Stimulated activated CD4-positive, alpha-beta T cell treated with anti-CD3 and anti-CD28 coated beads, Interleukin-15, amount 100 ng/mL, for 24 hours (primary cell): ENCODE measurements around the gene IFNLR1.

Experiments
- DNase-seq: peaks from one replicate; pipeline ENCODE4 v3.0.0-alpha.2; 2020

Gene IFNLR1

DNA sequence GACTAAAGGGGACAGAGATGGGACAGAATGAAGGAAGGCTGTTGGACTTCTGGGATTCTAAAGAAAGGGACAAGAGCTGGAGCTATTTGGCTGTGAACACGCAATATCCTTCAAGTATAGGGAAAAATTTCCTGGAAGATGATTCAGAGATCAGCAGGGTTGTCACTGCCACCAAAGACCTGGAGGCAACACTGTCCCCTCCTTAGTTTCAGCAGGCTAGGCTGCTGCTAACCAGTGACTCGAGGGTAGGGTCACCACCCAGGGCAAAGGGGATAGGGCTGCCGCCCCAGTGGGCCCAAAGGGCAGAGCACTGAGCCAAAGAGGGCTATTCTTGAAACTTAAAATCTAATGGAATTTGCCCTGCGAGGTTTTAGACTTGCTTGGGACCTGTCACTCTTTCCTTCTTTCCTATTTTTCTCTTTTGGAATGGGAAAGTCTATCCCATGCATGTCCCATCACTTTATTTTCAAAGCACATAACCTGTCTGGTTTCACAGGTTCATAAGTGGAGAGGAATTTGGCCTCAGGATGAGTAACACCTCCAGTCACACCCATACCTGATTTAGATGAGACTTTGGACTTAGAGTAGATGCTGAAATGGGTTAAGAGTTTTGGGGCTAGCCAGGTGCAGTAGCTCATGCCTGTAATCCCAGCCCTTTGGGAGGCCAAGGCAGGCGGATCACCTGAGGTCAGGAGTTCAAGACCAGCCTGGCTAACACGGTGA lies 11.9 kb downstream of the IFNLR1 start:
- DNase-seq: no peak

DNA sequence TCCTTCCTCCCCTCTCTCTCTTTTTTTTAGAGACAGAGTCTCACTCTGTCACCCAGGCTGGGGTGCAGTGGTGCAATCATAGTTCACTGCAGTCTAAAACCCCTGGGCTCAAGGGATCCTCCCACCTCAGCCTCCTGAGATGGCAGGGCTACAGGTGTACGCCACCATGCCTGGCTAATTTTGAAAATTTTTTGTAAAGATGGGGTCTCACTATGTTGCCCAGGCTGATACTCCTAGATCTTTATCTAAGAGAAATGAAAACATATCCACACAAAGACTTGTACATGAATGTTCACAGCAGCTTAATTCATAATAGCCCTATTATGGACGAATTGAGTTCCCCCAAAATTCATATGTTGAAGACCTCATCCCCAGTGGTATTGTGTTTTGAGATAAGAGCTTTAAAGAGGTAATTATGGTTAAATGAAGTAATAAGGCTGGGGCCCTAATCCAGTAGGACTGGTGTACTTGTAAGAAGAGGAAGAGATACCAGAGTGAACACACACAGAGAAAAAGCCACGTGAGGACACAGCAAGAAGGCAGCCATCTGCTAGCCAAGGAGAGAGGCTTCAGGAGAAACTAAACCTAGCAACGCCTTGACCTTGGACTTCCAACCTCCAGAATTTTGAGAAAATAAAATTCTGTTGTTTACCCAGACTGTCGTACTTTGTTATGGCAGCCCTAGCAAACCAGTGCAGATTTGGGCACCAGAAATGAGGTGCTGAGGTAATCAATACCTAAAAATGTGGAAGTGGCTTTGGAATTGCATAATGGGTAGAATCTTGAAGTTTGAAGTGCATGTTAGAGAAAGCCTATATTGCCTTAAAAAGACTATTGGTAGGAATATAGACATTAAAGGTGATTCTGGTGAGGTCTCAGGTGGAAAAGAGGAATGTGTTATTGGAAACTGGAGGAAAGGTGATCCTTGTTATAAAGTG lies 13.2 kb downstream of the IFNLR1 start:
- no peak for DNase-seq

DNA sequence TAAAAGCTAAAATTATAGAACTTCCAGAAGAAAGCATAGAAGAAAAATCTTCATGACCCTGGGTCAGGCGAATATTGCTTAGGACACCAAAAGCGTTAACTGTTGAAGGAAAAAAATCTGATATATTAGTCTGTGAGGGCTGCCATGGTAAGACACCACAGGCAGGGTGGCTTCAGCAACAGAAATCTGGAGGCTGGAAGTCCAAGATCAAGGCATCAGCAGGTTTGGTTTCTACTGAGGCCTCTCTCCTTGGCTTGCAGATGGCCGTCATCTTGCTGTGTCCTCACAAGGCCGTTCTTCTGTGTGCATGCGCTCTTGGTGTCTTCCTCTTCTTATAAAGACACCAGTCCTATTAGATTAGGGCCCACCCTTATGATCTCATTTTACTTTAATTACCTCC lies 14.5 kb downstream of the IFNLR1 start:
- DNase-seq: no peak

DNA sequence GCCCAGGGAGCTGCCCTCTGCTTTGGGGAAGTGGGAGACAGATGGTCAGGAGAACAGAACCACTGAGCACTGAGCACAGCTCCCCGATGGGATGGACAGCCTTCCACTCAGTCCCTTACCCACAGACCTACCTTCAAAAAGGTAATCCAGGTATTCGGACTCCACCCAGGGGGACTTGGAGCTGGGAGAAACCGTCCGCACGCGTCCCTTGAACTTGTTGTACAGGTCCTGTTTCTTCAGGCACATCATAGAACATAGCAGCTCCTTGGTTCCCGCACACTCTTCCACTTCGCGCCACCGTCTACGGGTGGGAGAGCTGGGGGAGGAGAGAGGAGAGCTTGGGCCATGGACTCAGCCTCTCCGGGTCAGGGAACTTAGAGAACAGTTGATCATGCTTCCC lies 17.8 kb downstream of the IFNLR1 start:
- no peak for DNase-seq

DNA sequence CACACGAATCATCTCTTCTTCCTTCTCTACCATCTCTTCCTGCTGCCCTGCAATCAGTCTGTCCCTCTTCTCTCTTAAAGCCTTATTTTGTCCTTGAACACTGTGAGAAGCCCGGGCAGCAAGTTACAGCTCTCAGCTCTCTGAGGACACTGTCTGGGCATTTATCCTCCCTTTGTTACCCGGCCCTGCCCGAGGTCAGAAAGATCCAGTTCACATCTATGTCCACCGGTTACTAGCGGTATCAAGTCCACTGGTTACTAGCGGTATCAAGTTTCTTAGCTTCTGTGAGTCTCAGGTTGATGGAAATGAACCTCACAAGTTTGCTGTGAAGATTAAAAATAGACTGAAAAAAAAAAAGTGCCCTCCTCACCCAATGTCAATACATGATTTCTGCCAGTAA lies 18.8 kb downstream of the IFNLR1 start:
- no peak for DNase-seq

DNA sequence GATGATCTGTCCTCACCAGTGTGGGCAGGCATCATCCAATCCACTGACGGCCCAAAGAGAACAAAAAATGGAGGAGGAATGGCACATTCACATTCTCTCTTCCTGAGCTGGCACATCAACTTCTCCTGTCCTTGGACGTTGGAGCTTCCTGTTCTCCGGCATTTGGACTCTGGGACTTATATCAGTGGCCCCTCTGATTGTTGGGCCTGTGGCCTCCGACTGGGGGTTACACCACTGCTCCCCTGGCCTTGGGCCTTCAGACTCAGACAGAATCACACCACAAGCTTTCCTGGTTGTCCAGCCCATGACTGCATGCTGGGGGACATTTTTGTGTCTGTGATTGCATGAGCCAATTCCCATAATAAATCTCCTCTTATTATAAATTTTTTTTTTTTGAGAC lies 20.1 kb downstream of the IFNLR1 start:
- DNase-seq: no peak

DNA sequence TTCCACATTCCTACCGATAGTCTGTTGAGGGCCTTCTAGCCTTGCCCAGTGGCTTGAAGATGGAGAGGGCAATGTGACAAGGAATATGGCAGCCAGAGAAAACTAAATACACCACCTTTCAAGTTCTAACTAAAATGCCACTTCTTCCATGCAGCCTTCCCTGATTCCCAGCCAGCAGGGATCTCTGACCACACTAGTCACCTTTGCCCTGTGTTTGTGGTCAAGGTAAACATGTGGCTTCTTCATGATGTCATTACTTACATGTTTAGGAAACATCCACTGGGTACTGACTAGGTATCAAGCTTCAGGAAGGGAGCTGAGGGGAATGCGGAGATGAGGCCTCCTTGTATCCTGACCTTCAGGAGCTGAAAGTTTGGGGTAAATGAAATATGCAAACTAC lies 21.6 kb downstream of the IFNLR1 start:
- no peak for DNase-seq

DNA sequence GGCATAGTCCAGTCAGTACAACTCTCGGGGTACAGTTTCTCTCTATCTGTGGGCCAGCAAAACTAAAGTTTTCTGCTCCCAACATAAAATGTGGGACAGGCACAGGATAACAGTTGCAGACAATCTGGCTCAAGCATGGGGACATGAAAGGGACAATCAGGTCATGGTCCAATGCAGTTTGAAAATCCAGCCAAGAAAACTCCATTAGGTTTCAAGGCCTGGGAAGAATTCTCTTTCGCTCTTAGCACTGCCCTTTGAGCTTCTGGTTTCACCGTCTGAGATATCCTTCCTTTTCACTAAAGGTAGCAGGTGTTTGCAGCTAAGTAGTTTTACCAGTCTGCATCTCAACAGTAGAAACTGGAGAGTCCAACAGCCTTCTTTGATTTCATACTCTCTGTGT lies 23.1 kb downstream of the IFNLR1 start:
- DNase-seq: no peak

DNA sequence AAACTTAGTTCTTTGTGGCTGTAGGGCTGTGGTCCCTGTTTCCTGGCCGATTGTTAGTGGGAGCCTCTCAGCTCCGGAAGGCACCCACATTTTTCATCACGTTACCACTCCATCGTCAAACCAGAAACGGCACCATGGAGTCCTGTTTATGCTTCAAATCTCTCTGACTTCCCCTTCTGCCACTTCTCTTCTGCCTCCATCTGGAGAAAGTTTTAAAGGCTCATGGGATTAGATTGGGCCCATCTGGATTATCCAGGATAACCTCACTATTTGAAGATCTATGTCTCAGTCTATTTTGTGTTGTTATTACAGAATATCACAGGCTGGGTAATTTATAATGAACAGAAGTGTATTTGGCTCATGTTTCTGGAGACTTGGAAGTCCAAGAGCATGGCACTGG lies 24.9 kb downstream of the IFNLR1 start:
- DNase-seq: no peak

DNA sequence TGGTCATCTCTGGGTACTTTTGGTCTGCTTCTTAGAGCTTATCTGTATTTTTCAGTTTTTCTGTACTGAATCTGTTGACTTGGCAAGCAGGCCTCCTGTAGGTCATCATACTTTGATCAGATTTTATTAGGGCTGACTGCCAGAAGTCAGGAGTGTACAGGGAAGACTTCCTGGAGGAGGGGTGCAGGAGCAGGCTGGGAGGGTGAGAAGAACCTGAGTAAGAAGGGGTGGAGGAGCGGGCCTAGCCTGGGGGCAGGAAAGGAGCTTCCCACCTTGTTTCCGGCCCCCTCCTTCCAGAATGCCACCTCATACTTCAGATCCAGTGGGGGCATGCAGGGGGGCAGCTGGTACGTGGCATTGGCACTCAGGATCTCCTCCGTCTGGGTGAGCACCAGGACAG lies 25.8 kb downstream of the IFNLR1 start:
- DNase-seq: no peak

DNA sequence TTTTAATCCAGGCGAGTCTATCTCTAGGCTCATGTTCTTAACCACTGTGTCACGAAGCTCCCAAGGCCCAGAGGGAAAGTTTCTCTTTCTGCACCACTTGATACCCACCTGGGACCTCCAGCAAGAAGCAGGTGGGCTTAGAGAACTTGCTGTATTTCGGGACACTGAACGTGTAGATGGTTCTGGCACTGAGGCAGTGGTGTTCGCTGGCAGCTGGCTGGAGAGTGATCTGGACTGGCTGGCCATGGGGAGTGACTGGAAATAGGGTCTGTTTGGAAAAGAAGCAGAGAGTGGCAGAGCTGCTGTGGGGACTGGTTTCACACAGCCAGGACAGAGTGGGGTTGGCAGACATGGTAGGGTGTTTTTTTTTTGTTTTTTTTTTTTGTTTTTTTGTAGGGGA lies 27.7 kb downstream of the IFNLR1 start:
- DNase-seq: no peak

DNA sequence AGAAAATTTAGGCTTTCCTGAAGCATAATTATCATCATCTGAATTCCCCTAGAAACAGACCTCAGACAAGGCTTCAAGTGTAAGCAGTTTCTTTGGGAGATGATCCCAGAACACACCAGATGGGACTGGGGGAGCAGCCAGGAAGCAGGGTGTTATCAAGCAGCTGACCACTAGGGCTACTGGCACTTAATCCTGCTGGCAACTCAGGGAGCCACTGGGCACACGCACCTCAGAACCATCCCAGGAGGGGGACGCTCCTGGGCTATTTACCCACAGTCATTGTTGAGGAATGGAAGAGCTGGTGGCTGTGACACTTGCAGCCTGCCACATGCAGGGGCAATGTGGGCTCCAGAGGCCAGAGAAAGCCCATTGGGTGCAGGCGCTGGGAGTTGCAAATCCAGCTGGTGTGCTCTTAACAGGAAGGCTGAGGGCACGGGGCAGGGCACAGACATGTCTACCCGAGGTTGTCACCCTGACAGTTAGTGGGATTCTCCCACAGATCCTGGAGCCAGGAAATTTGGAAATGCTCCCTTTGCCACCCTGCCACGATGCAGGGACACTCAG lies 29.1 kb downstream of the IFNLR1 start:
- DNase-seq: no peak

DNA sequence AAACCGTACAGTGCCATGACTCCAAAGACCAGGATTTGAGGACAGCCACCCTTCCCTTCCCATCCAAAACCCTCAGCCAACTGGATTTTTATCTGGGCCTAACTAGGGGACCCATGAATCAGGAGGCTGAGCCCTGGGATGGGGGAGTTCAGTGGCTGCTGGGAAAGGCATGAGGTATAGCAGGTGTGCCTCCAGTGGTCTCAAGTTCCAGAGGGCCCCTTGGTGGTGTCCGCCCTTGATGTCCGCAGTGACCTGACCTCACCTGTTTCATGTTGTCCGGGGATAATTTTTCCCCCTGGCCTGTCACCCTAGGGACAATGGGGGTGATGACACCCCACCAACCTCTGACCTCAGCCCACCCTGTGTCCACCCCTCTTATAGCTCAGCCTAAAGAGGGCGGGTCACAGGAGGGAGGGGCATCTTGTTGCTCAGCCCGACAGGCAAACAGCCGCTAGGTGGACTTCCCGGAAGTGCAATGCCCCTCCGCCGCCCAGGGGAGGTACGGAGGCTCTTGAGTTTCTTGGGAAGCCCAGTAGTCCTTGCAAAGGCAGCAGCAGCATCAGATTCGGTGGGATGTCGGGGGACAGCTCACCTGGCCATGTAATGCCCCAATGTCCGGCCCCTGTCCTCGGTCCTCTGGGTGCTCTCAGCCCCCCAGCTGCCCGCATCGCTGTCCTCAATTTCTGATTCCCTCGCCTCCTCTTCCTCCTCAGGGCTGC lies 30.4 kb downstream of the IFNLR1 start:
- DNase-seq: no peak

DNA sequence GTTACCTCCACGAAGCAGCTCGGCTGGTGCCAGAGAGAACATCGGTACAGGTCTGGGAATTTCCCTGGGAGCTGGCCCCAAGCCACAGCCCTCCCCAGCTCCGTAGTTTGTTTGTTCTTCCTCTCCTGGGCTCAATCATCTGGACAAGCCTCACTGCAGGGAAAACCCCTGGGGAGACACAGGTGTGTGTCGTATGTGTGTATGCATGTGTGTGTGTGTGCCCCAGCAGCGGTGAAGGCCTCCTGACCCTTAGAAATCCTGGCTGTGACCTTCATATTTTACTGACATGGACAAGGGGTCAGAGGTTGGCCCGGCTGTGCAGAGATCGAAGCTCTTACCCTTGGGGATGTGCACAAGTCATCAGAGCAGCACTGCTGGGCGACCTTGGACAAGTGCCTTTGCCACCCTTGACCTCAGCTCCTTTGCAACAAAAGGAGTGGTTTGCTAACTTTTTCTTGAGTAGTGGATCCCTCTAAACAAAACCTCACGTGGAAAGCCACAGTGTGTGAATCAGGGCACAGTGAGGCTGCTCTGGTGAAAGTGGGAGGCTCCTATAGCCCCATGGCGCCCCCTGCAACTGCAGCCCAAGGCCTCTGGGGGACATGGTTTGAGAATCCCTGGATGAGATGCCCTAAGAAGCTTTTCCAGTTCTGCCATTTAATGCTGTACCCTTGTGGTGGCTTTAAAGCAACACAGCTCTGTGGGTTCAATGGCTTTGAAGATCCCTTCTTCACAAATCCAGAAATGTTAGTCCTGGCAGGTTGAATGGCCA lies 31.9 kb downstream of the IFNLR1 start:
- peak; percentile 28 for DNase-seq

DNA sequence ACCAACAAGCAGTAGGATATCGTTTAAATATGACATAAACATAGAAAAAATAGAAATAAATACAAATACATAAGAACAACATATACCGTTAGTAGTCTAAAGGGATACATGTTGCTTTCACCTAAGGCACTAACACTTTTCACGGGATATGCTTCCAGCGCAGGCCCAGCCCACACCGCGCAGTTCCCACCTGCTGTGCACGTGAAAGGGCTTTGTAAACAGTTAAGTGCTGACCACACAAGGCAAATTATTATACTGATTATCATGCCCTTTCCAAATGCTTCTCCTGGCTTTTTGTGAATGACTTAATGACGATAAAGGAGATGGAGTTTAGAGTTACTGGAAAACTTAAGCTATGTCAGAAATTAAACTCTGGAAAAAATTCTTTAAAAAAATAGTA lies 32.9 kb downstream of the IFNLR1 start:
- no peak for DNase-seq

DNA sequence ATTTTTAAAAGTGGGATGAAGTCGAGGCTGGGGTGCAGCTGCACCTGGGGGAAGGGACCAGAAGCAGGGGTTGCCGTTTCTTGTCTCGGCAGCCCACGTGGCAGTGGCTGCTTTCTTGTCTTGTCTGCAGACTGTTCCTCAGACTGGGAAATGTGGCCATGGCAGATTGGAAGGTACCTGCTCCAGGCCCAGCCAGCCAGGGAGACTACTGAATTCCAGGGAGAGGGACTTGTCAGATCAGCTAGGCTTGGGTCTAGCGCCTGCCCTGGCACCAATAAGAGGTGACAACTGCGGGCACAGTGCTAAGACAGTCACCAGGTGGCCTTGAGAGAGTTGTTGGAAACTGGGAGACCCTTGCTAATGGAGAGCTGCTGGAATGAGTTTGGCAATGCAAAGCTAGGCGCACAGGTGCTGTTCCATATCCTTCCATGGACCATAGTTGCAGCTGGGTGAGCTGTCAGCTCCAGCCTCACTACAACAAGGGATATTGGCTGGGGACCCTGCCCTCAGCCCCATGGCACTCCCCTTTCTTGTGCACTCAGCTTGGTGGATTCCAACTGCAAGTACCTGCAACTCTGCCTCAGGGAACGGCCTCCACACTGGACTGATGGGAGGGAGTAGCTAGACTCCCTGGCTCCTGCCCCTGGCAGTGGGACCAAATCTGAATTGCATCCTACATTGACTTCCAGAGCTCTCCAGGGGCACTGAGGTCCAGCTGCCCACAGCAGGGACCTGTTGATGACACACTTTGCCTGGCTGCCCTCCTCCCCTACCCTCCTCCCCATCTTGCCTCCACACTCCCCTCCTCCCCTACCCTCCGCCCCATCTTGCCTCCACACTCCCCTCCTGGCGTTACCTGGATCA lies 34.2 kb downstream of the IFNLR1 start:
- no peak for DNase-seq

DNA sequence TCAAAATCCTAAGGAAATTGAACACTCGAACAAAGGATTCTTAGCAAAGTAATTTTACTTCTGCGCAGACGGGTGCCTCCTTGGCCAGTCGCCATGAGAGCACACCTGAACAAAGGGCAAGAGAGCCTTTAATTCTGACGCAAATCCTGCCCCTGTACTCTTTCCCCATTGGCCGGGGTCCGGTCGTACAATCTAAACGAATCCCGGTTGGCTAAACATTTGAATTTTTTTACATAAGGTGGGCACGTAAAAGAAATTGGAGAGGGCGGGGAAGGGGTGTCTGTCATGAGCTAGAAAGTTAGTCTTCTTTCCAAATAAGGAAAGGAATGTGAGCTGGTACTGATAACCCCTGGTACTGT lies 35.9 kb downstream of the IFNLR1 start:
- DNase-seq: peak; percentile 6

DNA sequence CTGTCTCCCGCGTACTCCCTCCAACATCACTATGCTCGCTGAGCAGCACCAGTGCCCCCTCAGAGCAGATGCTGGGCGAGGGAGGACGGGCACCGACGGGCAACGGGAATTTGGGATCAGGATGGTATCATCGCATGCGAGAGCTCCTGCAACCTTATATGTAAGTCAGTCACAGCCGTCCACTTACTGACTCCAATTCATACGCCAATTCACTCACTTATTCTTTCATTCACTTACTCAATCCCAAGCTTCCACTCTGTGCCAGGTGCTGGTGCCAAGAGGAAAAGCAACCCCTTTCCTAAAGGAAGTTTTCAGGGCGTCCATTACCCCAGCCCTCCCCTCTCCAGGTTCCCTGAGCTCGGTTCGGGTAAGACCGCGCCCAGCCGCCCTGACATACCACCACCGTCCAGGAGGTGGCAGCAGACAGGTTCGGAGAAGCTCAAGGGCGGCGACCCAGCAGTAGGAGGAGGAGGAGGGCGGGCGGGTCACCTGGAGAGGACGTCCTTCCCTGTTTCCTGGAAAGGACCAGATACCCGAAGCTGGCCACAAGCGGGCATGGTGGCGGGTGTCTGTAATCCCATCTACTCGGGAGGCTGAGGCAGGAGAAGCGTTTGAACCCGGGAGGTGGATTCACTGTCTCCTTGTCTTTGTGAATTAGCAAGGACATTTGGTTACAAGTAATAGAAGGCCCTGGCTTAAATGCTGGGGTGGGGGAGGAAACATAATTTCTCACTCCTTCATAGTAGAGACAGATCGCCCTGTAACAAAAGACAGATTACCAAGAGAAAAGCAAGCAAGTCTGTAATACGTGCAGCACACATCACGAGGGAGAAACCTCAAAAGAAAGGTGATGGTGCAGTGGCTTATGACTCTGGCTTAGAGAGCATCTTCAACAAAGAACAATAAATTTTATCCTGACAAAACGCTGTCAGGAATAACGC lies 36.6 kb downstream of the IFNLR1 start:
- DNase-seq: peak; percentile 93

DNA sequence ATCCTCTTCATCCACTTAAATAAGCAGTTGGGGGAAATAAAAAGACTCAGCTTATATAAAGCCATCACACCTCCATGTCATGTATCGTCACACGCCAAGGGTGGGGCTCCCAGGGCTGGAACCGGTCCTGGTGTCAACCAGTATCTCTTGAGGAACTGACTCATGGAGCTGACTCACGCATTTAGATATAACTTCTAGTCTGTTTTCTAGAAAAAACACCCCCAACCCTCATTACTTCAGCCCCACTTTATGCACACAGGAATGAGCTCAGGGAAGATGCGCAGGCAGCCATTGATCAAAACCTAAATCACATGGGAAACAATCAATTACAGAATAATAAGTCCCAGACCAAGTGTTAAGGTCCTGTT lies 37.2 kb downstream of the IFNLR1 start:
- DNase-seq: peak; percentile 70

DNA sequence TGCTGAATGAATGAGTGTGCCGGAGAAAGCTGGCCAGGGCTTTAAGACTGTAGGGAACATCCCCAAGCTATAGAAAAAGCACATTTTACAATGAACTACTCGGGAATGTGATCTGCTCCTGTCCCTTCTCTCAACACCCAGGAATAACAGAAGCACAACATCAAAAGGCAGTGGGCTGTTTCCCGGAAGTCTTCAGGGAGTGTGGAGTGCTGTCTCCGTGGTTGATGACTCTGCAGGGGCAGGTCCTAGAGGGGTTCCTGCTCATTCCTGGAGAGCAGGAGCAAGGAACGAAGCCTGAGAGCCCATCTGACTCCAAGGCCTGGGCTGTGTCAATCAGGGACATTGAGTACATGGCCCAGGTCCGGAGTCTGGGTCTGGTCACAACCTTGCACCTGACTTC lies 39.3 kb downstream of the IFNLR1 start:
- DNase-seq: no peak

DNA sequence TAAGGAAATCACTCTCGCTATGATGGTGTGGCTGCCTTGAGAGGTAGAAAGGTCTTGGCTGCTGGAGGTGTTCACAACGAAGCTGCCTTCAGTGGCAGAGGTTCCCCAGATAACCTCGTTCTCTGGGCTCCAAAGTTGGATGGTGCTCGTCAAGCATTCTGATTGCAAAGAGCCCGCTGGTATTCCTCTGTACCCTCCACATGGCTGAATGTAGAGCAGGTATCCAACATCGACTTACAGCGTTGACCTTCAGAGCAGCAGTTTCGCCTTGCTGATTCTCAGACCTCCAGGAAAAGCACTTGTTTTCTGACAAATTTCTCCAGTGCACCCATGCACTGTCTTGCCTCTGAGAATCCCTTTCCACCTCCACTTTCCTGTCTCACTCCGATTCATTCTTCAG lies 39.9 kb downstream of the IFNLR1 start:
- no peak for DNase-seq
